ACHN (cell line): ENCODE measurements around the gene ZNF526.

Experiments used
- DNase-seq: peaks from one replicate; pipeline ENCODE4 v3.0.0-alpha.2; 2015
- in situ Hi-C: cut with HindIII; loops from 2 replicates; pipeline ENCODE4 v1.10.0; 2017; ENCODE audit warnings: low sequenced_read_pairs, low pct_ligation_motif_present, low pct_unique_long_range_greater_than_20kb

Gene ZNF526

GRCh38 chr19:42193294-42193693 is 26.8 kb upstream of the ZNF526 start:
- in situ Hi-C loops = no loop called here

DNA sequence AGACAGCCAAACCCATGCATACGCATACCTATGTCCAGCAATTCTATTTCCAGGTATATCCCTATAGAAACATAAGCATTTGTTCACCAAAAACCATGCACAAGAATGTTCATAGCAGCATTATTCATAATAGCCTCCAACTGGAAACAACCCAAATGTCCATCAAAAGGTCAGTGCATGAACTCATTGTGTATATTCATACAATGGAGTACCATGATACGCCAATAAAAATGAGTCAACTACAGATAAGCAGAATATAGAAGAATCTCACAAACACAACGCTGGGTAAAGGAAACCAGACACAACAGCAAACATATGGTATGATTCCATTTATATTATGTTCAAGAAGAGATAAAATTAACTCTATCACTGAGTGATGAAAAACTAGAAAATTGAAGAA is 26.4 kb upstream of the ZNF526 start:
- no peak for DNase-seq
- in situ Hi-C loops = no loop called here

More at GRCh38 chr19:42193294-42193693, 26.8 kb upstream of the ZNF526 start:
- no peak for DNase-seq

DNA sequence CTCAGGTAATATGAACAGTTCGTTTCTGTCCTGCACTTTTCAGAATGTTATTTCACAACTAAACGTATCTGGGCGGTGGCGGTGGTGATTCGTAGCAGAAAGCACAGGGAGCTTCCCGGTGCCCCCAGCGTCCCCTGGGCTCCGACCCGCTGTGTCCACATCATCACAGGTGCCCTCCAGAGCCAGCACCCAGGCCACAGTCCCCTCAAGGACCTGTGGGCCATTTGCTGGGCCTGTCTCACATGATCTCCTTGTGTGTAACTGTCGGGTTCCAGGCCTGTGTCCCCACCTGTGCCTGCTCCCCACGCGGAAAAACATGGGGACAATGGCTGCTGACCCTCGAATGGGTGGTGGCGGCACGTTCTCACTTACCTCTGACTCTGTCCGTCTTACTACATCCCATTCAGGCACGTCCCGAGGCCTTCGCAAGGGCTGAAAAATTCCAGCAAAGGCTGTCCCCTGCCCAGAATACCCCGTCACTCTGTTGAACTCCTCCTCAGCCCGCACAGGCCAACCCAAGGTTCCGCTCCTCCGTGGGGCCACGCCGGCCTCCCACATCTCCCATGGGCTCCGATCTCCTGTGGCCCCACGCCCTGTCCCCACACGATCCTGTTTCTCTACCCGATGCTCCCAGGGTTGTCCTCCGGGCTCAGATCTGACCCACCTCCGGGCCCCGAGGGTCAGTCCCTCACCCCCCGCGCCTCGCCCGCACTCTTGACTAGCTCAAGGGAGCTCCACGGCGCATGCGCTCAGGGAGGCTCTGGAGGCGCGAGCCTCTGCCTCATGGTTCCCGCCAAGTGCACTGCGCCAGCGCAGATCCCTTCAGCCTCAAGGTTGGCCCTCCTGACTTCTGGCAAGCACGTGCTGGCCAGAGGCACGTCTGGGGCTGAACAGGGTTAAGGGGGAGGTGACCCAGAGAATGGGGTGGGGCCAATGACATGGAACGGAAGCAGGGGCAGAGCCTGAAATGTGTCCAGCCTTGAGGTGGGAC is 23.8 kb upstream of the ZNF526 start:
- no peak for DNase-seq
- in situ Hi-C loops = no loop called here

- no peak for DNase-seq
- in situ Hi-C loops = no loop called here
These were observed 22.7 kb upstream of the ZNF526 start for GRCh38 chr19:42197375-42197817.

DNA sequence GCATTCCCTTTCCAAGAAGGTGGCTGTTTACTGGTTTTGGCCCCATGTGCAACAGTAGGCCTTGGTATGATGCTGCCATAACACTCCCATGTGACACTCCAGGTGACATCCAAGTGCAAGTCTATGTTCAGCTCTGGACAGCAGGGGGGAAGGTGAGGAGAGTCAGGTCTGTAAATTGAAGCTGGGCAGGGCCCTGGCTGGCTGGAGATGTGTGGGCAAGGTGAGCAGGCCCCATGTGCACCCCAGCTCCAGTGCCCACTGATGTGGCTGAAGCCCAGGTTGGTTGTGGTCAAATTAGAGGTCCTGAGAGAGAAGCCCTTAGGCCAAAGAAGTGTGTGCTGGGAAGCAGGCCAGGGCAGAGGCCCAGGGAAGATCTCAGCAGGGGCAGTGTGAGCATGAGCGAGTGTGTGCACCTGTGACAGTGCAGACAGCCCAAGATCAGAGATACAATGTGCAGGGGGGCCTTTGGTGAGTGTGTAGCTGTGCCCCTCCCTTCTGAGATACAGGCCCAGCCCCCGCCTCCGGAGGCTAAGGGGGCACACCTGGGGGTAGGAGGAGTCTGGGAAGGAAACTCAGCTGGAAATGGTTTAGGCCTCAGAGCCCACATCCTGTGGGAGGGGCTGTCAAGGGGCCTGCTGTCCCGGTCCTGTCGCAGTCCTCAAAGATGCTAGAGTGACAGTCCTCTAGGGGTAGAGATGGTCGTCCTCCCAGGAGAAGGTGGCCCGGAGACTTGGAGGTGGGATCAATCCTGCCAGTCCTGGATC is 21.3 kb upstream of the ZNF526 start:
- DNase-seq = no peak
- in situ Hi-C loops = no loop called here

DNA sequence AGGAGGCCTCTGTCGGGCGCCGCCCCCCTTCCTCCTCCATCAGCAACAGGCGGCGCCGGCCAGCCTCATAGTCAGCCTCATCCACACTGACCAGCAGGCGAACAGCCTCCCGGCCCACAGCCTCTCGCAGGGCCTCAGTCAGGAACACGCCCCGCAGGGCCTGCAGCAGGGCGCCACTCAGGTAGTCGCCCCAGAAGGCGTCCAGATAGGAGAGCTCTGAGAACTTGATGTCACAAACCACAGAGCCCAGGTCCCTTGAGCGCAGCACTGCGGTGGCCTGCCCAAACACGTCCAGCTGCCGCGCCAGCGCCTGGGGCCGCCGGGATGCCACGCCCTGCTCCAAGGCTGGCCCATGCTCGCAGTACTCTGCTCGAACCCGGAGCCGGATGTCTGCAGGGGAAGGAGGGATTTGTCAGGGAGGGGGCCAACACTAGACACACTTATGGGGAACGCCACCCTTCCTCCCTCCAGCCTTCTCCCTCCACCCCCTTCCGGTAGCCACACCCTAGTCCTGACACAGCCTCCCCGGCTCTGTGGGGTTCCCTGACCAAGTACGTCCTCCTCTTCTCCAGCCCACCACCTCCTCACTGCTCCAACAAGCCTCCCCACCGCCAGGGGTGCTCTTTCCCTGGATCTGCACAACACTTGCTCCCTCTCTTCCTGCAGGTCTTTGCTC is 20.5 kb upstream of the ZNF526 start:
- DNase-seq = no peak
- in situ Hi-C loops = no loop called here

- in situ Hi-C loops = no loop called here
- no peak for DNase-seq
These were observed 19.9 kb upstream of the ZNF526 start for GRCh38 chr19:42200116-42200715.

- in situ Hi-C loops = no loop called here
- no peak for DNase-seq
These were observed 18.4 kb upstream of the ZNF526 start for GRCh38 chr19:42201489-42202289.

DNA sequence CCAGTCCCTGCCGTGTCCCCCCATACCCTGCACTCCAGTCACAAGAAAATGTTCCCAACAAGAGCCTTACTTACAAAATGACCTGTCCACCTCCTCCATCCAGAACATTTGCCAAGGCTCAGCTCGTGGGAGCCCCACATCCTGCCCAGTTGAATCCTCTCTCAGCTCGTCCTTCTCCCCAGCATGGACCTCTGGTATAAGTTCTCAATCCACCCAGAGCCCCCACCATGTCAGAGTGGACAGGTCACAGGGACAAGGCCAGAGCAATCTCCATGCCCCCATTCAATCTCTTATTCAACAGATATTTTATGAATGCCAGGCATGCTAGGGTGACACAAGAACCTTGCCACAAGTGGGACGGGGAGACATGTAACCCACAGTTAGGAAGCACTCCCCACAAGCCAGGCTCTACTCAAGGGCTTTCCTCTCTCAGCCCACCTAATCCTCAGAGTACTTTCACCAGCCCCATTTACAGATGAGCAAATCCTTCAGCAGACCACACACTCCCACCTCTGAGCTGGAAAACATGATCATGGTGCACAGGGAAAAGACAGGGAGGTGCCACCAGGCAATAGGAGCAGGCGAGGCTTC is 17.7 kb upstream of the ZNF526 start:
- in situ Hi-C loops = no loop called here
- DNase-seq = no peak

GRCh38 chr19:42203700-42204099 is 16.4 kb upstream of the ZNF526 start:
- DNase-seq = peak; percentile 62

DNA sequence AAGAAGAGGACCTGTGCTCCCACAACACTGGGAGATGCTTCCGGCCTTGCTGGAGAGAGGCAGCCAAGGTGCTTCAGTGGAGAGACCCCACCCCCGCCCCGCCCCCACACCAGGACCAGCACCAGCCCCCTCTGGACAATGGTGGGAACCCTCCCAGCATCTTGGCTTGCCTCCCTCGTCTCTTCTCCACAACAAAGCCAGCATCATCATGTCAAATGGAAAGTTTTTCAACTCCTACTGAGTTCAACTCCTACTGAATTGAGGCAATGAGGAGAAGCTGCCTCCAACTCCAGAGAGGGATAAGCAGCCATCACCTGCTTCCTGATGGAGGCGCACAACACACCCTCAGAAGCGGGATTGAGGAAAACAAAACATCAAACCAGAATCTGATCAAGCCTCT is 15.4 kb upstream of the ZNF526 start:
- in situ Hi-C loops = no loop called here
- no peak for DNase-seq

More at GRCh38 chr19:42203700-42204099, 16.4 kb upstream of the ZNF526 start:
- in situ Hi-C loops = no loop called here

DNA sequence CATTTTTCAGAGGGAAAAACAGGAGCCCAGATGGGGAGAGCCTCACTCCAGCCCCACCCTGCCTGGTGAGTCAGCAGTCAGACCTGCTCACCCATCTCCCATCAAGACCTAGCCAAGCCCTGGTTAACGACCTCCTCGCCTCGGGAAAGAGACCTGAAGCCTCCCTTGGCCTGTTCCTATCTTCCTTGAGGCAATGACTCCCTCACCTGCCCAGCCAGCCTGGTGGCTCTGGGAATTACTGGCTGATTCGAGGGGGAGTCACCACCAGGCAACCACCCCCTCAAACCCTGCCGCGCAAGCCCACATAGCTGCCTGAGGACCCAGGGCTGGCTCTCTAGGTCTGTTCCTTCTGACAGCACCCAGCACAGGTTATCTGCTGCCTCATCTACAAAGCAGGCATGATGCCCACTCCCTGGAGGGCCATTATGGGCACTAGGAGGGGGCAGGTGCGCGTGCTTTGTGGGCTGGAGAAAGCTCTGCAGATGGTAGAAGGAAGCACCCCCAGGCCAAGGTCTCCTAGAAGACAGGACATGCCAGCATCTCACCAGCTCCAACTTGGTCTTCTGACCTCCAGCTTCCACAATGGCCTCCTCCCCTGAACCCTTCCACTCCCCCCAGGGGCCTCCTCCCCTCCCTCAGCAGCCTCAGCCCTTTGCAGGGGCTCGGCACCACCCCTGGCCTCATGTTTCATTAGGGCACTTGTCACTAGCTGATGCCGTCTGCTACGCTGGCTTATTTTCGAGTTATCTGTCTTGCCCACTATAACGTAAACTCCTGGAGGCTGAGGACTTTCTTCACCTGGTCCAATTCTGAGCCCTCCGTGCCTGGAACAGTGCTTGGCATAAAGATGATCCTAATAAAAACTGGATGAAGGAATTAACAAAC is 13.0 kb upstream of the ZNF526 start:
- in situ Hi-C loops = no loop called here
- no peak for DNase-seq

- in situ Hi-C loops = no loop called here
- peak; percentile 69 for DNase-seq
These were observed 12.3 kb upstream of the ZNF526 start for GRCh38 chr19:42207767-42208271.

DNA sequence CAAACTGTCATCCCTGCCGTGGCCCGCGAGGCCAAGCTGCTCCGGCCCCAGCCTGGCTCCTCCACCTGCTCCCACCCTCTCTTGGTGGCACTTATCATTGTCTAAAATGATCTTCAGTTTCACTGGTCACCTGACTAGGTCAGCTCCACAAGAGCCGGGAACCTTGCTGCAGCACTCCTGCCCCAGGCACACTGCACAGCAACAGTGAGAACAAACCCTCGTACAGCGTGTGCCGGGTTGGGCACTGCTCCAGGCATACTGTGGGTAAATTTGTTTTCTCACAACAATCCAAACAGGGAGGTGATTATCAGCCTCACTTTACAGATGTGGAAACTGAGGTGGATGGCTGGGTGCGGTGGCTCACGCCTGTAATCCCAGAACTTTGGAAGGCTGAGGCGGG is 11.5 kb upstream of the ZNF526 start:
- in situ Hi-C loops = no loop called here
- DNase-seq = no peak

- in situ Hi-C loops = no loop called here
- no peak for DNase-seq
These were observed 7.2 kb upstream of the ZNF526 start for GRCh38 chr19:42212886-42213285.

GRCh38 chr19:42214810-42215485 is 5.2 kb upstream of the ZNF526 start:
- in situ Hi-C loops = no loop called here
- no peak for DNase-seq
